Stimulated activated CD4-positive, alpha-beta T cell treated with anti-CD3 and anti-CD28 coated beads, Interleukin-4, amount 100 ng/mL, for 1 hour (primary cell): ENCODE measurements around the gene TXNRD2.

Source experiments
- DNase-seq: peaks from one replicate; pipeline ENCODE4 v3.0.0-alpha.2; 2020

TXNRD2 gene

GRCh38 chr22:19885841-19886592 is 55.6 kb downstream of the TXNRD2 start:
- no peak for DNase-seq

GRCh38 chr22:19884954-19885751 is 56.5 kb downstream of the TXNRD2 start:
- no peak for DNase-seq

- peak; percentile 1 for DNase-seq
Observed at GRCh38 chr22:19884161-19884953, 57.3 kb downstream of the TXNRD2 start.

GRCh38 chr22:19883446-19883845 is 58.2 kb downstream of the TXNRD2 start:
- peak; percentile 0 for DNase-seq

- peak; percentile 0 for DNase-seq
Observed at GRCh38 chr22:19882446-19883381, 58.9 kb downstream of the TXNRD2 start.

GRCh38 chr22:19880786-19881569 is 60.6 kb downstream of the TXNRD2 start:
- DNase-seq: no peak

GRCh38 chr22:19879992-19880785 is 61.4 kb downstream of the TXNRD2 start:
- peak; percentile 0 for DNase-seq

- DNase-seq: peak; percentile 0
Observed at GRCh38 chr22:19879643-19879991, 62.0 kb downstream of the TXNRD2 start.

GRCh38 chr22:19879246-19879570 is 62.4 kb downstream of the TXNRD2 start:
- no peak for DNase-seq

- DNase-seq: peak; percentile 1
Observed at GRCh38 chr22:19878461-19879245, 63.0 kb downstream of the TXNRD2 start.

GRCh38 chr22:19877626-19878339 is 63.8 kb downstream of the TXNRD2 start:
- peak; percentile 0 for DNase-seq

GRCh38 chr22:19876941-19877625 is 64.5 kb downstream of the TXNRD2 start:
- peak; percentile 0 for DNase-seq

- DNase-seq: peak; percentile 0
Observed at GRCh38 chr22:19876314-19876940, 65.2 kb downstream of the TXNRD2 start.

- DNase-seq: peak; percentile 1
Observed at GRCh38 chr22:19875531-19876313, 65.9 kb downstream of the TXNRD2 start.

- DNase-seq: no peak
Observed at GRCh38 chr22:19875061-19875530, 66.5 kb downstream of the TXNRD2 start.

- DNase-seq: peak; percentile 42
Observed at GRCh38 chr22:19874307-19875060, 67.1 kb downstream of the TXNRD2 start.
